ENCODE data around the gene HMCN2.

- TF ChIP-seq, protein P1, sequence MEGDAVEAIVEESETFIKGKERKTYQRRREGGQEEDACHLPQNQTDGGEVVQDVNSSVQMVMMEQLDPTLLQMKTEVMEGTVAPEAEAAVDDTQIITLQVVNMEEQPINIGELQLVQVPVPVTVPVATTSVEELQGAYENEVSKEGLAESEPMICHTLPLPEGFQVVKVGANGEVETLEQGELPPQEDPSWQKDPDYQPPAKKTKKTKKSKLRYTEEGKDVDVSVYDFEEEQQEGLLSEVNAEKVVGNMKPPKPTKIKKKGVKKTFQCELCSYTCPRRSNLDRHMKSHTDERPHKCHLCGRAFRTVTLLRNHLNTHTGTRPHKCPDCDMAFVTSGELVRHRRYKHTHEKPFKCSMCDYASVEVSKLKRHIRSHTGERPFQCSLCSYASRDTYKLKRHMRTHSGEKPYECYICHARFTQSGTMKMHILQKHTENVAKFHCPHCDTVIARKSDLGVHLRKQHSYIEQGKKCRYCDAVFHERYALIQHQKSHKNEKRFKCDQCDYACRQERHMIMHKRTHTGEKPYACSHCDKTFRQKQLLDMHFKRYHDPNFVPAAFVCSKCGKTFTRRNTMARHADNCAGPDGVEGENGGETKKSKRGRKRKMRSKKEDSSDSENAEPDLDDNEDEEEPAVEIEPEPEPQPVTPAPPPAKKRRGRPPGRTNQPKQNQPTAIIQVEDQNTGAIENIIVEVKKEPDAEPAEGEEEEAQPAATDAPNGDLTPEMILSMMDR (IDR thresholded peaks at IDR 0.05), result no peak
- no peak for TF ChIP-seq EZH2 (IDR thresholded peaks at IDR 0.05)
- no peak for TF ChIP-seq EZH2phosphoT487 (IDR thresholded peaks at IDR 0.05)
Measured at GRCh38 chr9:130444565-130445221, 179.1 kb downstream of the HMCN2 start, which contains the start of gene ASS1.

Measured in neural progenitor cell (in vitro differentiated cells).